ENCODE data around the gene CENPP.

Gene CENPP

GRCh38 chr9:92325269-92325990 lies at the start of gene CENPP, which contains the start of gene NOL8:
TSS of gene CENPP (plus strand) at chr9:92325953.
TSS of gene NOL8 (minus strand) at chr9:92325350. CDS start at chr9:92324161, 1,189 bp downstream.
- DNase-seq (ENCODE audit: low read depth) = peak; percentile 60

DNA sequence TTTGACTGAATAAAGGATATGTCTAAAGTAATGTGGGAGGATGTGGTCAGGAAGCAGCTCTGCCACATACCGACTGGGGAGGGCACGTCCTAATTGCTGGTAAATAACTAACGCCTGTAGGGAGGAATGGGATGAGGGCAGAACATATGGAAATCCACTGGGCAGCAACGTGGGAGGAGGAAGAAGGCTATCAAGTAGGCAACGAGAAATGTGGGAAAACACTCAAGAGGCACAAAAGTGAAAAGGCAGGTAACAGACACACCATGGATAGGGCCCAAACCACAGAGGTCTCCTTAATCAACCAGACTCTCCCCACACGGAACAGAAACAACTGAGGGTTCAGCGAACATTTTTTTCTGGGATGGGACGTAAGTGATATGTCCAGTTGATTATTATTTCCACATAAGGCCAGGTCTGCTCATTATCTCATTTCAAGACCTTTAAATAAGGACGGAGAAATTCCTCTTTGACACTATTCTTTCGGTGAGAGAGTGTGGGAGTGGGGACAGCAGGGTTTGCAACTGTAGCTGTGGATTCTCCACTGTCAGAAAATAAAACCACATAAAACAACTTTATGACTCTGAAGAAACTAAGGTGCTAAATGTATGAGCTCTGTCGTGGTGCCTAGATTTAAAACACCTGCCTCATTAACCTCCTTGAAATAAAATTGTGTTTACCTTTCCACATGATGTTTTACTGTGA lies 49.3 kb upstream of the CENPP start:
- no peak for DNase-seq (ENCODE audit: low read depth)

GRCh38 chr9:92278110-92278509 lies 47.6 kb upstream of the CENPP start:
- no peak for DNase-seq (ENCODE audit: low read depth)

- DNase-seq (ENCODE audit: low read depth) = no peak
Observed at GRCh38 chr9:92279302-92279701, 46.5 kb upstream of the CENPP start.

DNA sequence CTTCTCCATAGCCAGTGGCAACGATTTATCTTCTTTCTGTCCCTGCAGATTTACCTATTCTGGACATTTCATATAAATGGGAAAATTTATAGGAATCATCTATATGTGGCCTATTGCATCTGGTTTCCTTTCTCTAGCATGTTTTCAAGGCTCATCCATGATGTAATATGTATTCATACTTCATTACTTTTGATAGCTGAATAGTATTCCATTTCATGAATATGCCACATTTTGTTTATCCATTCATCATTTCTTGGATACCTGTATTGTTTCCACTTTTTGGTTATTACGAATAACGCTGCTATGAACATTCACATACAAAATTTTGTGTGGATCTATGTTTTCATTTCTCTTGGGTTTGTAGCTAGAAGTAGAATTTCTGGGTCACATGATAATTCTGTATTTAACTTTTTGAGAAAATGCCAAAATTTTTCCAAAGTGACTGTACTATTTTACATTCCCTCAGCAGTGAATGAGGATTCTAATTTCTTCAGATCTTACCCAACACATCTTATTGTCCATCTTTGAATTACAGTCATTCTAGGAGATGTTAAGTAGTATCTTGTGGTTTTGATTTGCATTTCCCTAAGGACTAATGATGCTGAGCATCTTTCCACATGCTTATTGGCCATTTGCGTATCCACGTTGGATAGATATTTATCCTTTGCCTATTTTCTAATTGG lies 35.9 kb upstream of the CENPP start:
- no peak for DNase-seq (ENCODE audit: low read depth)

- DNase-seq (ENCODE audit: low read depth) = no peak
Observed at GRCh38 chr9:92290785-92291429, 34.8 kb upstream of the CENPP start.

DNA sequence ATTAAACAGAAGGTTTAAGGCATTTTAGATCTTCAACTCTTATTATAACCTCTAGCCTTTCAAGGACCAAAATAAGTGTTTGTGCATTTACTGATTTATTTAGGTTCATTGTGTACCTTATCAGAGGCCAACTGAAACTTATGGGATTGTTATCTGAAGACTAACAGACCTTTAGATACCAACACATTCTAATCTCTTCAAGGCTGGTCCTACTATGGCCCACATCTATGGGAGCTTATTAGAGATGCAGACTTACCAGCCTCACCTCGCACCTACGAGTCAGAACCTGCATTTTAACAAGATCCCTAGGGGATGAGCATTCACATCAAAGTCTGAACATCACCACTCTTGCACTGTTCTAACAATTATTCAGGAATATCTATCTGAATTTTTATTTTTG lies 34.2 kb upstream of the CENPP start:
- no peak for DNase-seq (ENCODE audit: low read depth)

DNA sequence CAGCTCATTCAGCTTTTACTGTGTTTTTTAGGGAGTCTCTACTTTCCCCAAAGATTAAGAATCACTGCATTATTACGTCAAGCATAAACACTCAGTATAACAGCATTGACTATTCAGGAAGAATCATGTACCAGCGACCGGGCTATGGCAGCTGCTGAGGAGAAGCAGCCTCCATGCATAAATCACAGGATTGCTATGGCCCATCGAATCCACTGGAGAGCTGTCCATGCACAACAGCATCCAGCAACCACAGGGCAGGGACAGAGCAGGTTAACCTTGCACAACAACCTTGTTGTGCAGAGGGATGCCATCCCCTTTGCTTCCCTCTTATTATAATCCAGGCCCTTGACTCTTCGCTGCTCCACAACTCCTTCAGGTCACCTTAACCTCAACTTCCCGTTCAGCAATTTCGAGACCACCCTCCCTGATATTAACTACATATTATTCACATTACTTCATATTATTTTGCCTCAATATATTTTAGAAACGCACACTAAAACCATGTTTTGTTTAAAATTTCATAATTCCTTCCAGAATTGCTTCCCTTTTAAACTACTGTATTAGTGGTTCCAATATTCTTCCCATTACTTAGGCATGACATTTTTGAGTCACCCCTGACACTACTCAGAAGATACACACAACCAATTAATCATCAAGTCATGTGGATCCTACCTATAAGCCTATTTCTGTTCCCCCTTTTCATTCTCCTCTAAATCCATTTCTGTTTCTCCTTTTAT lies 33.2 kb upstream of the CENPP start:
- no peak for DNase-seq (ENCODE audit: low read depth)

- no peak for DNase-seq (ENCODE audit: low read depth)
Observed at GRCh38 chr9:92293075-92293354, 32.7 kb upstream of the CENPP start.

DNA sequence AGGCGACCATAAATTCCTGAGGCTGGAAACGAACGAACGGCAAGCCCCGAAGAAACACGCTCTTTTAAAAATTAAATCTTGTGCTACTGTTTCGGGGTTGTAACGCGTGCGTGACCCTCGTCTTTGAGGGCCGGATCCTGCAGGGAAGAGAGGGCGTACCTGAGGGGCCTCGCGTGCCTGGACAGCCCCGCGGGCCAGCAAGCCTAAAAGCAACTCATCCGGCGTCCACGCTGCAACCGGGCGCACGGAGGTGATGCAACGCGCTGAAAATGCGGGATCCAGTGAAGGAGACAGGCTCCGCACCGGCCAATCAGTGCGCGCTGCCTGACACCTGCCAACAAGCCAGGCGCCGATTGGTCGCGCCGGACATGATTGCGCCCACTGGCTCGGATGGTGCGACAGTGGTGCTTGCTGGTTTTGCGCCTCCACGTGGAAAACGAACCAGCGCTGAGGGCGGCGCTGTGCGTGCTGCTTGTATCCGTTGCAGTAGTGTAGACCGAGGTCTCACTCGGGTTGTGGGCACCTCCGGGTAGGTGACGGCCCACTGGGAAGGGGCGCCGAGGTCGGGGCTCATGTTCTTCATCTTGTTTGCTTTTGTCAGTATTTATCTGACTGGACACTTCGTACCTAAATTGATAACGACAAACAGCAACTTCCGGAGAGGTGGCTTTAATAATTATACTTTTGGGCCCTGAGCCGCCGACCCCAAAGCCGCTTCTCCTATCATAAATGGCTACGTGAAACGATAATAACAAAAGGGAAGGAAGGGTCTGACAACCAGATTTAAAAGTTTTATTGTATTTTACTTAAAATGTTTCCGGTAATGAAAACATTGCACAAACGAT lies 32.1 kb upstream of the CENPP start, which contains the start of gene IARS1:
Gene IARS1 (minus strand): TSS at position 246 of the 845 bp plus-strand sequence. CDS start 4,278 bp downstream, outside the sequence.
- DNase-seq (ENCODE audit: low read depth) = peak; percentile 99

DNA sequence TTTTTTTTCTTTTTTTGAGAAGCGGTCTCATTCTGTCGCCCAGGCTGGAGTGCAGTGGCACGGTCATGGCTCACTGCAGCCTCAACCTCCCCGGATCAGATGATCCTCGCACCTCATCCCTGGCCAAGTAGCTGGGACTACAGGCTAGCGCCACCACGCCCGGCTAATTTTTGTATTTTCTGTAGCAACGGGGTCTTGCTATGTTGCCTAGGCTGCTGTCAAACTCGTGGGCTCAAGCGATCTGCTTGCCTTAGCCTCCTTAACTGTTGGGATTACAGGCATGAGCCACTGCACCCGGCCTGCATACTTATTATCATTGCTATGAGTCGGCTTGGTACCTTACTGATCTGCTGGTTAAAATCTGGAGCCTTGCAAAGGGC lies 31.5 kb upstream of the CENPP start:
- DNase-seq (ENCODE audit: low read depth) = no peak

DNA sequence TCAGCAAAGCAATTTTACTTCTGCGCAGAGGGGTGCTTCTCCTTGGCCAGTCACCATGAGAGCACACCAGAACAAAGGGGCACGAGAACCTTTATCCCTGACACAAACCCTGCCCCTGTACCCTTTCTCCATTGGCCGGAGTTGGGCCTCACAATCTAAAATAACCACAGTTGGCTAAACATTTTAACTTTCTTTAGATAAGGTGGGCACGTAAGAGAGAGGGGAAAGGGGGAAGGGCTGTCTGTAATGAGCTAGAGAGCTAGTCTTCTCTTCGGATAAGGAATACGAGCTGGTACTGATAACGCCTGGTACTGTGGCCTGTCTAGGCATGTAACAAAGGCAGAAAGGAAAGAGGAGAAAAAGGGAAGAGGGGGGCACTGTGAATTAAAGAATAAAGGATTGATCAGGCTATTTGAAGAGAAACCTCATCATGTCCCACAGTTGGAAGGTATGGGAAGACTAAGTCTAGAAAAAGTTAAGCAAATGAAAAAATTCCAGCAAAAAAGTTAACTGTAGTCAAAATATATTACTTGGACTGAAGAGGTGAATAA lies 30.4 kb upstream of the CENPP start:
- DNase-seq (ENCODE audit: low read depth) = no peak

GRCh38 chr9:92295827-92296258 lies 29.9 kb upstream of the CENPP start:
- no peak for DNase-seq (ENCODE audit: low read depth)

- no peak for DNase-seq (ENCODE audit: low read depth)
Observed at GRCh38 chr9:92297611-92298010, 28.1 kb upstream of the CENPP start.

- no peak for DNase-seq (ENCODE audit: low read depth)
Observed at GRCh38 chr9:92298036-92298435, 27.7 kb upstream of the CENPP start.

DNA sequence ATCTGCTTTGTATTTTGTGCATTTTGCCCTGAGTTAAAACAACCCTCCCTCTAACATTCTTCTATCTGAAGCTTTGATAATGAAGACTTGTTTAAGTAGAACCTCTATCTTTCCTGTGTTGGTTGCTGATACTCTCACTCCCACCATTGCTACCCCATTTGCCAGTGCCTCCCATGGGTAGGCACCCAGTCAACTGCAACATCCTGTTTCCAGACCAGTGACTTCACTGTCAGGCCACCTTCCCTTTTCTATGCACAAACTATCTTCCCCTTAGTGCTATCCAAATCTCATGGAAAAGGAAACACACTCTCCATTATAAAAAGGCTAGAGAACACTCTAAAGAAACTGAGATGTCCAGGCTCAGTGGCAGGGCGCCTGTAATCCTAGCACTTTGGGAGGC lies 26.6 kb upstream of the CENPP start:
- no peak for DNase-seq (ENCODE audit: low read depth)

DNA sequence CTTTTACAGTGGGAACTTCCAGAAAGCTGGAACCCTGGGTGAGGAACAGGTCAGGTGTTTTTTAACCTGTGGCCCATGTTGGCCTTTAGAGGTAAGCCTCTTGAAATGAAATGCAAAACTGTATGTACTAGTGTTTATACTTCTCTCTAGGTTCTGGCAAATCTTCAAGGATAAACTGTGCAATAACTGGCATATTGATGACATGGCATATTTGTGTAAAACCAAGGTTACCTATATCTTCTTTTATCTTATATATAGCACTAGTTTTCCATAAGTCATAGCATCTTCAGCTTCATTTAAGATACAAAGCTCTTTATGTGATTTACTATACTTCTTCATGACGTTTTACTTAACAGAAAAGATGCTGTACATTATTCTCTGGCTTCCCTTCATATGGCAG lies 24.8 kb upstream of the CENPP start:
- DNase-seq (ENCODE audit: low read depth) = no peak

GRCh38 chr9:92308893-92309292 lies 16.9 kb upstream of the CENPP start:
- DNase-seq (ENCODE audit: low read depth) = no peak

GRCh38 chr9:92310562-92310961 lies 15.2 kb upstream of the CENPP start:
- DNase-seq (ENCODE audit: low read depth) = no peak

GRCh38 chr9:92312887-92313623 lies 12.7 kb upstream of the CENPP start:
- no peak for DNase-seq (ENCODE audit: low read depth)

Measured in stimulated activated CD8-positive, alpha-beta memory T cell treated with anti-CD3 and anti-CD28 coated beads, Interleukin-15, amount 100 ng/mL, for 1 hour (primary cell).